SK-N-SH treated with all-trans-retinoic acid at 6 μM for 48 hours (cell line): ENCODE measurements around the gene C1orf105.

Experiments
- CSDC2 ChIP-seq: fragments of 250-450 bp; sonication (Bioruptor Pico); IDR thresholded peaks from 2 replicates; pipeline ENCODE4 v1.5.0; 2020; ENCODE audit warnings: mild to moderate bottlenecking, moderate library complexity
- PATZ1 ChIP-seq: fragments of 250-450 bp; sonication (Bioruptor Pico); IDR thresholded peaks from 2 replicates; pipeline ENCODE4 v1.8.0; 2020; ENCODE audit warnings: mild to moderate bottlenecking, moderate library complexity, borderline replicate concordance
- POU6F1 ChIP-seq: fragments of 250-450 bp; sonication (Bioruptor Pico); IDR thresholded peaks from 2 replicates; pipeline ENCODE4 v1.8.0; 2021; ENCODE audit warnings: low read depth, mild to moderate bottlenecking, moderate library complexity, borderline replicate concordance
- RARB ChIP-seq: fragments of 250-450 bp; sonication (Bioruptor Pico); IDR thresholded peaks from 2 replicates; pipeline ENCODE4 v1.8.0; 2021; ENCODE audit warnings: mild to moderate bottlenecking, moderate library complexity
- SNAI2 ChIP-seq: fragments of 250-450 bp; sonication (Bioruptor Pico); IDR thresholded peaks from 2 replicates; pipeline ENCODE4 v1.5.0; 2020; ENCODE audit warnings: mild to moderate bottlenecking, moderate library complexity
- TCF4 ChIP-seq: fragments of 250-450 bp; sonication (Bioruptor Pico); IDR thresholded peaks from 2 replicates; pipeline ENCODE4 v1.8.0; 2021; ENCODE audit warnings: mild to moderate bottlenecking, moderate library complexity, borderline replicate concordance
- ZC3H10 ChIP-seq: fragments of 250-450 bp; sonication (Bioruptor Pico); IDR thresholded peaks from 2 replicates; pipeline ENCODE4 v1.5.1; 2021; ENCODE audit warnings: mild to moderate bottlenecking, moderate library complexity

GRCh38 chr1:172499636-172500141, 79.2 kb downstream of the C1orf105 start:
- TF ChIP-seq CSDC2 (CRISPR knock-in tag) (no peak), PATZ1 (no peak), POU6F1 (CRISPR knock-in tag) (no peak), ZC3H10 (CRISPR knock-in tag) (no peak), RARB (CRISPR knock-in tag) (no peak), TCF4 (CRISPR knock-in tag) (no peak), SNAI2 (no peak)
